DMS79 treated with DMSO at 0.1 percent for 48 hours (cell line): Measurements from ENCODE around the gene CDON.

Experiments
- DNase-seq: peaks from one replicate; lab custom pipeline; 2025; lab: John Stamatoyannopoulos, UW

CDON gene

DNA sequence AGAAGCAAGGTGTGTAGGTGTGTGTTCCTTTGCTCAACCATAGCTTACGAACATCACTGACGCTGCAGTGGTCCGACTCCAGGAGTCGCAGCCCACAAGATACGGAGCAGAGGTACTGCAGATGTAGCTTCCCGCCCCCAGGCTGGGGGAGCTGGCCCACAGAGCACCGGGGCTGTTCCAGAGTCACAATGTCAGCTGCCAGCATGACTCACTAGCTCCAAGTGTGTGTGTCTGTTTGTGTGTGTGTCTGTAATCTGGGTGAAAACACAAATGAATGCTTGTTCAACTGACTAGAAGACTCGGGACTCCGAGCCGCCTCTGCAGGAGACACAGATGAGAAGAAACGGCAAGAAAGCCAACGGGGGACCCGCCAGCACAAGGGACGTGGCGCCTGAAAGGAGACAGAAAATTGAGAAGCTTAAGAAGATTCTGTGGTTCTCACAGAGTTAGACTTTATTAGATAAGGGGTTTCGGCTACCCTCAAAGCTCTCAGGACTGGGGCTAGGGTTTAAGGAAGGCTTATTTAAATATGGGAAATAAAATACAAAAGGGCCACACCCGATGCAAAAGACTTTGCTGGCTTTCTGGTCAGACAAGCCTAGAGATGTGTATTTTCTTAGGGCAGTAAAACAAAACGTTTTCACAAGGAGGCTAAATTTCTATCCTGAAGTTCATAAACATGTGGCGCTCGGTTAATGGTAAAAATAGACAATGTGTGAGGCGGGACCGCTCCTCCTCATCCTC is 106.1 kb downstream of the CDON start:
- no peak for DNase-seq

DNA sequence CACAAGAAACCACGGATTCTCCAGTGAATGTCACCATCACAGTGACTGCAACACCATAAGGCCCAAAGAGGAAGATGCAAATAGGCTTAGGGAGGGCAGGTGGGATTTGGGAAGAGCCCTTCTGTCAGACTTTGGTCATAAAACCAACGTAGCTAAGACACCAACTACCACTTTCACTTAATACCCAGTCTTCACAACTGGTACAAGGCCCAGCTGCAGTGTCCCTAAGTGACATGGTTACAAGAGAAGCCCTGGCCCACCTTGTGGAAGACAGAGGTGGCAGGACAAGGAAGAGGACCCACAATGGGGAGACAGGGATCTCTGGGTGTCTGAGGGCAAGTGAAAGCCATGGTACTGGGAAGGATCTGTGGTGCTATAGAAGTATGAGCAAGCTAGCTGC is 106.8 kb downstream of the CDON start:
- DNase-seq: no peak

DNA sequence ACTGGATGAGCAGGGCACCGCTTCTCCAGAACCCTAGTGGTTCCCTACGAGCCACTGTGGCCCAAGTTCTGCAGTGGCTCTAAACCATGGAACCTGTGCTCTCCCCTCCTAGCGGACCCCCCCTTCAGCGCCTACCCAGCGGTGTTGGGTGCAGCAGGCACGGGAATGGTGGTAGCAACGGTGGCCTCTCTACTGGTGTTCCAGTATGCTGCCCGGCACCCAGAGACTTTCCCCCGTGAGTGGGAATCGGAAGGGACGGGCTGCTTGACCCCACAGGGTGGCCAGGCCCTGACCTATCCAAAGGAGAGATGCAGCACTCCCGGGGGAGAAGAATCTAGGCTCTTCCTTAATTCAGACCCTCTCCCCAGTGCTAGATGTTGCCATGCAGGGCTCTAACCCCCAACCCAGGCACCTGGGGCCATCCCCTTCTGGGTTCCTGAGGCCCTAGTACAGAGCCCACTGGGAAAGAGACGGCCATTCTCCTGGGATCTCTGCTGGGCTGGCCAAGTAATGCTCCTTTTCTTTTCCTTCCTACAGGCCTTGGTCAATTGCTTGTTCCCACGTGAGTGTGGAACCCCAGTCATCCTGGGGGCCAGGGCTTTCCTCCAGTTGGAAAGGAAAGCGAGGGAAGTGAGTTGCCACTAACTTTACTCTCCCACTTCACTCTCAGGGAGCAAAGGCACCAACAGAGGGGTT is 107.6 kb downstream of the CDON start:
- no peak for DNase-seq

DNA sequence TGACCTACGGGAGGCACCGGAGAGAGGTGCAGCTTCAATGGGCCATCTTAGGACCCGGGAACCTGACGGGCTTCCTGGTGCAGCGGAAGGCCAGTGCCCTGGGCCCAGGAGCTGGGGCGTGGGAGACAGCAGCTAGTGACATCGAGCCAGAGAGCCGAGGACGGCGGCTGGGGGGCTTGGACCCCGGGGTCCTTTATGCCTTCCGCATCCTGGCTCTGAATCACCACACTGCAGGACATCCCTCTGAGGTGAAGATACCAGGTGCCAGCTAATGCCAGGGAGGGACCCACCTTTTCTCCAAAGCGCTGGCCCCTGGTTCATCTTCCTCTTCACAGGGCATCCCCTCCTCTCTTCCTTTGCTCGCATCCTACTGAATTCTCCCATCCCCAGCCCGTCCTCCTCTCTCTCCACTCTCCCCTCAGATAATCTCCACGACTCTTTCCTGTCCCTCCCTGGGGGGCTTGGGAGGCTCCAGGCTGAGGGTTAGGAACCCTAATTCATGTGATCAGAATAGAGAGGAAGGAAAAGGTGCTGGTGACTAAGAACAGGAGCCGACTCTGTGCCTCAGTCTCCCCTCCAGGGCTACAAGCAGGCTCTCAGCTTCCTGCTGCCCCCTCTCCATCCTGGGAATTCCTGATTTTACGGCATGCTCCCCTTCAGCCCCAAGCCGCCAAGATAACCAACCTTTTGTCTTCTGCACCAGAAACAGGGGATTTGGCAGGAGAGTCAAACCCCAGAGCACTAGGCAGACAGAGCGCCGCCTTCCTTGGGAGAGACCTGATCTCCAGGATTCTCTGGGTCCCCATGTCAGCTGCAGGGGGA is 108.3 kb downstream of the CDON start:
- DNase-seq: no peak

DNA sequence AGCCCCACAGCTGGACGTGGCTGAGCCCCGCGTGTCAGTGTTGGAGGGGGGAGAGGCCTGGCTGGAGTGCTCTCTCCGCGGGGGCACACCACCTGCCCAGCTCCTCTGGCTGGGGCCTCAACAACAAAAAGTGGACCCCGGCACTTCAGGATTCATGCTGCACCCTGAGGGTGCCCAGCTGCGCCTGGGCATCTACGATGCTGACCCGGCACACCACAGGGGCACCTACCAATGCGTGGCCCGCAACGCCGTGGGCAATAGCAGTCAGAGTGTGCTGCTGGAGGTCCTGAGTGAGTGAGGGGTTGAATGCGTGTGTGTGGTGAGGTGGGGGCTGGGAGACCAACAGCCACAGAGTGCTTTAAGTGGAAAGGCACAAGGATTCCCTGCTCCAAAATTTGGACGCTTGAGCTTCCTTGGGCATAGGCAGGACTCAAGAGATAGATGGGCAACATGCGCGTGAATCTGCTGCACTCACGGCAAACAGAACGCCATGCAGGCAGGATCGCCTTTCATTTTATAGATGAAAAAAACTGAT is 109.2 kb downstream of the CDON start:
- DNase-seq: no peak

DNA sequence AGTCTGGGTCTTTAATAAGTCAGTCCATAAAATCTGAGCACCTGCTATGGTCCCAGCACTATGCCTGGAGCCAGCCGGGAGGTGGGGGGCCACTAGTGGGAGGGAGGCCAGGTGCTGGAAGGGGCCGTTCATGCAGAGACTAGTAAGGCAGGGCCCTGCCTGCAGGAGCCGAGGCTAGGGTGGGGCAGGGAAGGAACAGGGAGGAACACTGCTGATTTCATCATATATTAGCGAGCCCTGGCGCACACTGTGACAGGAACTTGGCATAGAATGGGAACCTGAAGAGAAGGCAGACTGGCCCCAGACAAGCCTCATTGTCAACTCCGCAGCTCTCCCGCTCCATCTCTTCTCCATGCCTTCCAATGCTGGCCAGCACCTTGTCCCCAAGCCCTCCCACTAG is 109.7 kb downstream of the CDON start:
- DNase-seq: peak; percentile 63

DNA sequence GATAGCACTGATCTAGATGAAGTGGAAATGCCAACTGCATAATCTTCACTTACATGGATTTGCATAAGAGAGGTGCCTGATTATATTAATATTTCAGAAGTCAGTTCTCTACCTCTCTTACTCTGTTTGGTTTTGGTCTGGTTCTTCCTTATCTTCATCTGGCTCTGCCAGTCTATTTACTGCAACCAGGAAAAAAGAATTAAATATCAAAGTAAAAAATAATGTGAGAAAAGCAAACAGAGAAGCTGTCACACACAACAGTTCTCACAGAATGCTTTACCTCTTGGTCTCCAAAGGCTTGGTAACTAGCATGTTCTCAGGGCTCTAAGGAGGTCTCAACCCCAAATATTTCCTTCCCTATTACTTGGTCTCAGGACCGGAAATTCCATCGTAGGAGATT is 110.1 kb downstream of the CDON start:
- DNase-seq: no peak

DNA sequence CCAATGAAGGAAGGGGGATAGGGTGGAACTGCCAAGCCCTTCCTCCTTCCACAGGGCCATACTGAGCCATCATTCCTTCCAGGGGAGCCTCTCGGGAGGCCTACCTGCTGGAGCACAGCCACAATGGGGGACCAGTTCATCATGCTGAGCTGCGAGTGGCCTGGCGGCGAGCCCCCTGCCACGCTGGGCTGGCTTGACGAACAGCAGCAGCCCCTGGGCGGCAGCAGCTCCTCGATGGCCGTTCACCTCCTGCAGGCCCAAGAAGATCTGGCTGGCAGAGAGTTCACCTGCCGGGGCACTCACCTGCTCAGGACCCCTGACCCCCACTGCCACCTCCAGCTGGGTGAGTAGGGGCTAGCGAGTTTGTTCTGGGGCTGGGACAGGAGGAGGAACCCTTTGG is 110.9 kb downstream of the CDON start:
- no peak for DNase-seq

DNA sequence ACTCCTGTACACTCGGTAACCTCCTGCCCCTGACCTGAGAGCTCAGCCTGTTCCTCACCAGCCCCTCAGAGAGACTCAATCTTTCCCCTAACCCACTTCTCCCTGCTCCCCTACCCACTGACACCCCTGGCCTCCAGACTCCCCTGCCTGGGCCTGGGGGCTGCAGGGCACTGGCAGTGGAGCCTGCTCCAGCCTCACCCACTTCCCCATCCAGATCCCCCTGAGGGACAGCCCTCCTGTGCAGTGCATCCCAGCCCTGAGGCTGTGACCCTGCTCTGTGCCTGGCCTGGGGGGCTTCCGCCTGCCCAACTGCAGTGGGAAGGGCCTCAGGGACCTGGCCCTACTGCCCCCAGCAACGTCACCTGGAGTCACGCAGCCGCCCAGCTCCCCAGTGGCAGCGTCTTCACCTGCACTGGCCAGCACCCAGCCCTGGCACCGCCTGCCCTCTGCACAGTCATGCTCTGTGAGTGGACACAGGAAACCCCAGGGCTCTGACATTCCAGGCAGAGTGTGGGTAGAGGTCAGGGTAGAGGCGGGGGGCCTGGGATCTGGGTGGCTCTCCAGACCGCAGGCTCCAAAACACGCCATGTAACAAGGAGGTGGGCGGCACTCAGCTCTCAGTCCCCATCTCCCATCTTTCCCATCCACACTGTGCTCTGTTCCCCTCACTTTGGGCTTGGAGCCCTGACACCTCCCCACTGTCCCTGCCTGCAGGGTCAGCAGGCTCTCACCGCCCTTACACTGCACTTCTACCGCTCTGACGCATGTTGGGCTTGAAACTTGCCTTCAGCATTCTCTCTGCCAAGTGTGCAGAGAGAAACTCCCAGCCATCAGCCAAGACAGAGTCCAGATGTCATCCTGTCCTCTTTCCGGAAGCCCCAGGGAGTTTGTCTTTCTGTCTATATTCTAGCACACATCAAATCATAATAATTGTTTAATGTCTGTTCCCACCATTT is 111.7 kb downstream of the CDON start:
- no peak for DNase-seq

DNA sequence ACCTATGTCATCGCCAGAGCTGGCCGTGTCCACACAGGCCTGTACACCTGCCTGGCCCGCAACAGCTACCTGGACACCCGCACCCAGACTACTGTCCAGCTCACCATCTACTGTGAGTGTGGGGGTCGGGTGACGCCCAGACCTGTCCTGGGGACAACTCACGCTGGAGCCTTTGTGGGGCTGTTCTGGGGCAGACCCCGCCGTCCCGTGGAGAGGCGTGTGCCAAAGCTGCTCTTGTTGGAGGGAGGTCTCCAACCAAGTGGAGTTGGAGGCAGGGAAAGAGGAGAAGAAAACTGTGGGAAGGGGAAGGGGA is 112.5 kb downstream of the CDON start:
- no peak for DNase-seq

DNA sequence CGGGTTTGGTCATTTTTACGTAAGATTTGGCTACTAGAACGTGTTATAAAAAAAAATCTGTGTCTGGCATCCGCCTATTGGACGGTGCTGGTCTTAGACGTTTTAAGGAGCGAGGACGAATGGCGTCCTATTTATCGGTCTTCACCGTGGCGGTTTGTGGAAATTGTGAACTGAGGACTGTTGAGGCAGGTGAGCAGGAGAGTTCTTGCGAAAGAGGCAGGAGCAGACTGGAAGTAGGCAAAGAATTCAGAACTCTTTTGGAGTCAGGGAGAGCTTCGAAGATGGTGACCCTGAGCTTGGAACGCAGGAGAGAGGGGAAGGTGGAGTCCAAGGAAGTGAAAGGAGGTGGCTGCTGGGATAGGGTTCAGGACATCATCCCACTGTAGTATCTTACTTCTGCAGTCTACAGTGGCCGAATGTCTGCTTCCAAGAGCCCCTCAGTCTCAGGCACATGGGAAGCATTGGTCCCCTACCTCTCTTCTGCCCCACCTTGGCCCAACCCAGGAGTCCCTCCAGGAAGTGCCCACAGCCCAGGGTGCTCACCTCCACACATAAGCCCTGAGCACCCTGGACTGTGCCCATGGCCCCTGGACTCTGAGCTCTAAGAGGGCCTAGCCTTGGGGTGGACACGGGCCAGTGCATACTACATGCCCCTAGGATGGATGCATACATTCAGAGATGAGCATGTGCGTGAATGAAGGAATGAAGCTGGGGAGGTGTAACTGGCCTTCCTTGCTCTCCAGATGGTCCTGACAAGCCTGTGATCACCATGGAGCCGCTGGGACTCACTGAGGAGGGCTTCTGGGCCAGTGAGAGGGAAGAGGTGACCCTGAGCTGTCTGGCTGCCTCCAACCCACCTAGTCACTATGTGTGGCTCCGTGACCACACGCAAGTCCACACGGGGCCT is 113.1 kb downstream of the CDON start:
- no peak for DNase-seq

DNA sequence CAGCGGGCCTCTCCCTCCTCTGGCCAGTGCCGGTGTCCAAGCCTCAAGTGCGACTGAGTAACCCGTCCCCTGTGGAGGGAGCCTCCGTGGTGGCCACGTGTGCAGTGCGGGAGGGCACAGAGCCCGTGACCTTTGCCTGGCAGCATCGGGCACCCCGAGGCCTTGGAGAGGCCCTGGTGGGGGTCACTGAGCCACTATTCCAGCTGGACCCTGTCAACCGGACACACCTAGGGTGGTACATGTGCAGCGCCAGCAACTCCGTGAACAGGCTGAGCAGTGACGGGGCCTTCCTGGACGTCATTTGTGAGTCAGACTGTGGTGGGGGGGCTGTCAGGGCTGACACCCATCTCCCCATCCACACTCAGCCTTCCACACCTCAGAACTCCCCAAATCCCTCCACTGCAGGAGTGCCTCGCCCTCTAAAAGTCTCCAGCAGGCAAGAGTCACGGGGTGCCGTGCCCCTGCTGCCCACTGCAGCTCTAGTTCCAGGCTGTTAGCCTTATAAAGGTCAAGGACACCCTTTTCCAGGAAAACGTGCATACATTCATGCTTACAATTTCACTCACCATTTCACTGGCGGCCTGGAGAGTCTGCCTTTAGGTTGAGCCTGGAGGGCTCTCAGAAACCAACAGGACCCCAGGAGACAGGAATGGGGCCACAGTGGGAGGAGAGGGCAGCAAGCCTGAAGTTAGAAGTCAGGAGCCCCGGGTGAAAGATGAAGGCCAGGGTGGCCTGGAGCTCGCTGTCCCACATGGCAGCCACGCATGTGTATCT is 114.2 kb downstream of the CDON start:
- no peak for DNase-seq

DNA sequence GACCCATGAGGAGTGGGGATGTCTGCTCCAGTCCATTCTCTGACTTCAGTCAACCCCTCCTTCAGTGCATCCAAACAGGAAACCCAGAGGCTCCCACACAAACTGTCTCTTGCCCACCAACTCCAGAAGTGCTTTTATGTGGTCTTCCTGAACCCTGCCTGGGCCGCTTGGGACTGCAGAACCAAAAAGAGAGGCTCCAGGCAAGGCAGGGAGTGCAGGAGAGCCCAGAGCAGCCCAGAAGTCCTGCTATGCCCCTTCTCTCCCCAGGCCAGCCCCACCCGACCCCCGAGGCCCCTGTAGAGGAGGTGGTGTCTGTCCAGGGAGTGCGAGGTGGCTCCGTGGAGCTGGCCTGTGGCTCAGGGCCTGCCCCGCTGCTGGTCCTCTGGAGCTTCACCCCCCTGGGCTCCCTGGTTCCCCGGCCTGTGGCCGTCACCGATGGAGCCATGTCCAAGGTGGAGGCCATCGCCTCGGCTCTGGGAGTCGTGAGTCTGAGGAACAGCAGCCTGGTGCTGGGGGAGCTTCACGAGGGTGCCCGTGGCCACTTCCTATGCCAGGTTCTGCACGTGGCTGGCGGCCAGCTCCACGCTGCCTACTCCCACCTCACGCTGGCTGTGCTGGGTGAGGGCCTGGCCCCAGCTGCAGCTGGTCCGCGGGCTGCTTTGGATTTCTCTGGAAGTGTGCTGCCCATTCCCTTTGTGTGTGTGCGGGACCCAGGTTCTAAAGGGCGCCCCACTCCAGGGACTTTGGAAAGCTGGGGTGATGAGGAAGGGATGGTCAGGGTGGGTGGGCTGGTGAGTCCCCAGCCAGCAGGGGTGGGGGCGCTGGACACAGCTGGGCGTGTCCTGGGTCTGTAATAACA is 115.0 kb downstream of the CDON start:
- no peak for DNase-seq

DNA sequence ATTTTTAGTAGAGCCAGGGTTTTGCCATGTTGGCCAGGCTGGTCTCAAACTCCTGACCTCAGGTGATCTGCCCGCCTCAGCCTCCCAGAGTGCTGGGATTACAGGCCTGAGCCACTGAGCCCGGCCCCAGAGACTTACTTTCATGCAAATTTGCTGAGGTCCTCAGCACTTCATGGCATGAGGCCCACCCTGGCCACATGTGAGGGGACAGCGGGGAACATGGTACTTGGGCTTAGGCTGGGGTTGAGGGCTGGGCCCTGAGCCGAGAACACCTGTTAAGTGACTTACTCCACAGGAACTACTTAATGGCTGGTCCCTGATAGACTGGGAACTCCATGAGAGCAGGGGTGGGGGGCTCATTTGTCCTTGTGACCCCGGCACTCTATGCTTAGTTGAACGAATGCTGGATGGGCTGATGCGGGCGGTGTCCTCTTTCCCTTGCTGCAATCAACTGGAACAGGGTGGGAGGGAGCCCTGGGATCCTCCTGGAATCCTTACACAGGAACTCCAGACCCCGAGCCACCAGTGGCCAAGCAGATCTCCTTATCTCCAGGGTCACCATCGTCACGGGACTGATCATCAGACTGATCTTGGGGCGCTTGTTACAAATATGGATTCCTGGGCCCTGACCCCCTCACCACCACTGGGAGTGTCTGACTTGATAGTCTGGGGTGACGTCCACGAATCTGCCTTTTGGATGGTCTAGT is 115.8 kb downstream of the CDON start:
- DNase-seq: no peak

DNA sequence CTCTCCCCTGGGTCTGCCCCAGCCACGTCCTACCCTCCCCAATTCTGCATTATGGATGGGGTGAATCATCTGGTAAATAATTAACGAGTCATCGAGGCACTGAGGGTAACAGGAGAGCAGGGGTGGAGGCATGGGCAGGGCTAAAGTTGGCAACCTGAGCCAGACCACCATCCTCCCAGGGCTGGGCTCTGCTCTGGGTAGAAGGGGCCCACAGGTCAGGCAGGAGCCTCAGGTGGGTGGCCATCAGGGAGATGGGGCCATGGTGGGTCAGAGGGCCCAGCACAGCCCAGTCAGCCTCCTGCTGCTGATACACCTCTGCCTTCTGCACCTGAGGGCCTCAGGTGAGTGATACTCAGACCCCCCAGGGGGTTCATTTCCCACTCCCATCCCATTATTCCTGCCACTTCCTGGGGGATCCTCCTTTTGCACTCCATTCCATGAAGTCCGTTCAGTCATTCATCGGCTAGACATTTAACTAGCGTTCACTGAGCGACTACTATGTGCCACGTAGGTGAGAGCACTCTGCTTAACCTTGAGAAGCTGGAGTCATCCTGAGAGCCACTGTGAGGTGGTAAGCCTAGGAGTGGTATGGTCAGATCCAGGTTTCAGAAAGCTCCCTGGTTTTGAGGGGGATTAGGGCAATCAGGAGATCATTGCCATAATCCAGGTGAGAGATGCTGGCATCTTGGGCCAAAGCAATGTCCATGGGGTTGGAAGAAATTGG is 116.7 kb downstream of the CDON start, which contains the start of gene VSIG10L2:
Gene VSIG10L2 (plus strand): TSS at position 248 of the 724 bp plus-strand sequence. CDS start 12 bp downstream, at position 260.
- DNase-seq: no peak

DNA sequence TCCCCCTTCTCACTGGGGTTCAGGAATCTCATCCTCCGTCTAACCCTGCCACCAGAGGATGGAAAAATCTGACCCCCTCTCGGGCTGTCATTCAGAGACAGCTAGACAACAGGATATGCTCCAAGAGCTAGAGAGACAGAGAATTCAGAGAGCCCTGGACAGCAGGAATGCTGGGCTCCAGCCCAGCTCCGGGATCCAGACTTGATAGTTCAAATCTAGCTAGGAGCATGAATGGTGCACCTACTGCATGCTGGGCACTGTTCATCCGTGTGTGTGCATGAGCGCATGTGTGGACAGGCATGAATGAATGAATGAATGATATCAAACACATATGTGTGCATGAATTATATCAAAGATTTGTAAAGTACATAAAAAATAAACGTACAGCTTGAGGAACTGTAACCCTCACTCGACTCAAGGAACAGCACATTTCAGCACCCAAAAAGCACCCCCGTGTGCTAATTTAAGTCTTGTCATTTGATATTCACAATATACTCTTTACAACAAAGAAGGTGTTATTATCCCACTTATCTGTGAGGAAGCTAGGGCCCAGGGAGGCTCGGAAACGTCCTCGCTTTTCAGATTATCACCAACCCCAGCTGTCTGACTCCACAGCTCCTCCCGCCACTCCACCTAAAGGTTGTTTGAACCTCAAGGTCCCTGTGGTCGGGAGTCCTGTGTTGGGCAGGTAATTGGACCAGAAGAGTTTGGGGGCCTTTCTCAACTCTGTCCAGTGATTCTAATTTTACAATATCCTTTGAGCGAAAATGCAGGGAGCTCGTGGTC is 117.5 kb downstream of the CDON start:
- no peak for DNase-seq
